PFSK-1 (cell line): ENCODE data around the gene SF3A1.

Experiments
- POLR2AphosphoS5 ChIP-seq: IDR thresholded peaks from 2 replicates; pipeline ENCODE4 v1.6.1; 2012; ENCODE audit warnings: low read depth, mild to moderate bottlenecking, control low read depth, low read length, moderate library complexity
- SIN3A ChIP-seq: IDR thresholded peaks from 2 replicates; pipeline ENCODE4 v1.6.1; 2012; ENCODE audit warnings: mild to moderate bottlenecking, low read length, moderate library complexity, borderline replicate concordance; ENCODE audit not compliant: insufficient read depth
- TAF1 ChIP-seq: IDR thresholded peaks from 2 replicates; pipeline ENCODE4 v1.6.1; 2012; ENCODE audit warnings: low read length, control low read depth, borderline replicate concordance; ENCODE audit not compliant: insufficient read depth

GRCh38 chr22:30314915-30315314 lies 41.8 kb downstream of the SF3A1 start:
- no peak for TF ChIP-seq TAF1
- no peak for TF ChIP-seq POLR2AphosphoS5
- no peak for TF ChIP-seq SIN3A
